HepG2 (cell line): Measurements from ENCODE around the gene ZDHHC13. TPM values are rescaled to one million over a fixed set of nuclear protein-coding genes. Genes with fewer than 3 reads are reported as not detected.

Experiments
- EED ChIP-seq: sonication (generic); formaldehyde crosslinking; IDR thresholded peaks from 2 replicates; pipeline ENCODE4 v1.5.0; 2020; ENCODE audit warnings: mild to moderate bottlenecking, missing genetic modification reagents
- GABPA ChIP-seq, 2 experiments: IDR thresholded peaks; 2 replicates each; pipeline ENCODE4 v1.6.1; 2011 to 2016; ENCODE audit warnings: low read depth in 2 of 2, low read length in 1 of 2, missing biosample characterization in 1 of 2, missing genetic modification characterization in 1 of 2
- GATA4 ChIP-seq: sonication (generic); IDR thresholded peaks from 2 replicates; pipeline ENCODE4 v1.6.1; 2016; ENCODE audit warnings: antibody characterized with exemption, low read depth, borderline replicate concordance
- HOXA3 ChIP-seq: sonication (generic); formaldehyde crosslinking; IDR thresholded peaks from 2 replicates; pipeline ENCODE4 v1.5.0; 2020; ENCODE audit warnings: missing genetic modification reagents
- MZF1 ChIP-seq: sonication (generic); formaldehyde crosslinking; IDR thresholded peaks from 2 replicates; pipeline ENCODE4 v1.8.1; 2023; ENCODE audit warnings: mild to moderate bottlenecking, missing genetic modification reagents, borderline replicate concordance
- NFIB ChIP-seq: sonication (generic); formaldehyde crosslinking; IDR thresholded peaks from 2 replicates; pipeline ENCODE4 v1.9.0; 2021; ENCODE audit warnings: missing genetic modification reagents, mild to moderate bottlenecking, borderline replicate concordance
- RFX5 ChIP-seq: IDR thresholded peaks from 2 replicates; pipeline ENCODE4 v1.6.1; 2011; ENCODE audit warnings: low read depth, low read length, improper control_type of control experiment
- SIX1 ChIP-seq: sonication (generic); formaldehyde crosslinking; IDR thresholded peaks from 2 replicates; pipeline ENCODE4 v1.4.0; 2020; ENCODE audit warnings: missing genetic modification reagents, borderline replicate concordance
- SMC3 ChIP-seq: IDR thresholded peaks from 2 replicates; pipeline ENCODE4 v1.6.1; 2011; ENCODE audit warnings: low read length, improper control_type of control experiment
- SMYD3 ChIP-seq: sonication (generic); formaldehyde crosslinking; IDR thresholded peaks from 2 replicates; pipeline ENCODE4 v1.8.1; 2023; ENCODE audit warnings: mild to moderate bottlenecking, missing genetic modification reagents
- SYNCRIP ChIP-seq: fragments of 200-400 bp; formaldehyde crosslinking; IDR thresholded peaks from 2 replicates; pipeline ENCODE4 v1.6.1; 2018; ENCODE audit warnings: mild to moderate bottlenecking, low read depth, low read length; ENCODE audit not compliant: insufficient read depth
- ZC3H13 ChIP-seq: sonication (generic); formaldehyde crosslinking; IDR thresholded peaks from 2 replicates; pipeline ENCODE4 v1.8.1; 2023; ENCODE audit warnings: mild to moderate bottlenecking, missing genetic modification reagents, moderate library complexity
- ZFAT ChIP-seq: sonication (generic); formaldehyde crosslinking; conservative IDR thresholded peaks from 2 replicates; pipeline ENCODE4 v1.8.1; 2023; ENCODE audit warnings: missing genetic modification reagents, inconsistent platforms
- ZIK1 ChIP-seq: sonication (generic); formaldehyde crosslinking; IDR thresholded peaks from 2 replicates; pipeline ENCODE4 v1.5.0; 2020; ENCODE audit warnings: mild to moderate bottlenecking, low read depth, missing genetic modification reagents, borderline replicate concordance
- ZNF224 ChIP-seq: sonication (generic); formaldehyde crosslinking; IDR thresholded peaks from 2 replicates; pipeline ENCODE4 v1.5.0; 2020; ENCODE audit warnings: mild to moderate bottlenecking, missing genetic modification reagents
- ZNF33A ChIP-seq: sonication (generic); formaldehyde crosslinking; IDR thresholded peaks from 2 replicates; pipeline ENCODE4 v1.5.1; 2020; ENCODE audit warnings: missing genetic modification reagents, mild to moderate bottlenecking, moderate library complexity, borderline replicate concordance
- ZNF562 ChIP-seq: sonication (generic); formaldehyde crosslinking; IDR thresholded peaks from 2 replicates; pipeline ENCODE4 v1.8.0; 2022; ENCODE audit warnings: missing genetic modification reagents, borderline replicate concordance
- ZNF83 ChIP-seq: sonication (generic); formaldehyde crosslinking; IDR thresholded peaks from 2 replicates; pipeline ENCODE4 v1.4.0; 2020; ENCODE audit warnings: missing genetic modification reagents, mild to moderate bottlenecking, borderline replicate concordance
- ZNF841 ChIP-seq: sonication (generic); formaldehyde crosslinking; IDR thresholded peaks from 2 replicates; pipeline ENCODE4 v1.8.1; 2023; ENCODE audit warnings: missing genetic modification reagents, borderline replicate concordance
- polyA plus RNA-seq, 8 experiments: library from polyadenylated mRNA; depleted of rRNA in 3 of 8; stranded (reverse) in 7 of 8; unstranded in 1 of 8; fragments of >200 nt; fragmentation: Illumina TruSeq in 4 of 8; extraction: Trizol in 4 of 8; gene quantifications; 2 replicates each; pipeline versions ENCODE4 v1.2.1 to v1.2.3, GENCODE V29; 2011 to 2016; ENCODE audit warnings: low read depth in 4 of 8, missing spikeins in 1 of 8, mixed read lengths in 1 of 8; ENCODE audit not compliant: insufficient read depth in 1 of 8
- total RNA-seq, 5 experiments: library from RNA; depleted of rRNA; stranded (reverse); fragments of >200 nt; fragmentation: Illumina TruSeq; extraction: Trizol; gene quantifications; 2 replicates each; pipeline ENCODE4 v1.2.3, GENCODE V29; 2016; ENCODE audit warnings: low read depth in 1 of 5
- TF ChIP-seq, protein P1 (sequence below): sonication (generic); formaldehyde crosslinking; IDR thresholded peaks from 2 replicates; pipeline ENCODE4 v1.5.1; 2020; ENCODE audit warnings: missing genetic modification reagents, mild to moderate bottlenecking, borderline replicate concordance
- TF ChIP-seq, protein P2 (sequence below): sonication (generic); formaldehyde crosslinking; IDR thresholded peaks from 2 replicates; pipeline ENCODE4 v1.5.0; 2020; ENCODE audit warnings: missing genetic modification reagents, mild to moderate bottlenecking, borderline replicate concordance
- TF ChIP-seq, protein P3 (sequence below): IDR thresholded peaks from 2 replicates; pipeline ENCODE4 v1.6.1; 2016; ENCODE audit warnings: control low read depth
- TF ChIP-seq, protein P4 (sequence below): sonication (generic); formaldehyde crosslinking; IDR thresholded peaks from 2 replicates; pipeline ENCODE4 v1.4.0; 2020; ENCODE audit warnings: missing genetic modification reagents
- TF ChIP-seq, protein P5 (sequence below): sonication (generic); formaldehyde crosslinking; IDR thresholded peaks from 2 replicates; pipeline ENCODE4 v1.8.0; 2022; ENCODE audit warnings: mild to moderate bottlenecking, missing genetic modification reagents, borderline replicate concordance

ZDHHC13 gene
- total and polyA plus RNA-seq, 2 of the 13 experiments (the other 11 are each of a cell fraction or from before 2014, with no cell fraction given), result 10.9 to 11.8 TPM

DNA sequence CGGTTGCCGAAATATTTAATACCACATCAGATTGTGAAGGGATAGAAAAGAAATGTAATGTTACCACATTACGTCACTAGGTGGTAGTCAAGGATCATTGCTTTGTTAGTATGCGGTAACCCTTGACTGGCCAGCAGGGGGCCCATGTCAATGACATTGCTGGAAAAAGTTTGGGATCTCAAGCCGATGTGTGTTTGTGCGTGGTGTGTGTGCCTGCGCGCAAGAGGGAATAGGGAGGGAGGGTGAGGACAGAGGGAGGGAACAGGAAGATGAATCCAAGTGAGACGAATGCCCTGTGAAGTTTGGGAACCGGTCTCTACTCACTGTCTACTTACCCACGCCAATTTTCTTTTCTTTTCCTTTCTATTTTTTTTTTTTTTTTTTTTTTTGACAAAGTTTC is 45.7 kb upstream of the ZDHHC13 start (continued):
- TF ChIP-seq ZNF224, result no peak
- TF ChIP-seq GATA4, result no peak
- no peak for TF ChIP-seq ZFAT (CRISPR knock-in tag)
- TF ChIP-seq ZNF33A (CRISPR knock-in tag), result no peak
- no peak for TF ChIP-seq MZF1 (CRISPR knock-in tag)
- TF ChIP-seq SMYD3 (CRISPR knock-in tag), result no peak
- no peak for TF ChIP-seq ZNF841 (CRISPR knock-in tag)
- TF ChIP-seq ZC3H13, result no peak
- TF ChIP-seq ZNF83, result no peak
- no peak for TF ChIP-seq SYNCRIP
- TF ChIP-seq HOXA3 (CRISPR knock-in tag), result 0 out of 2 replicates have a peak, but pooled peaks have one; percentile 32
- TF ChIP-seq, protein P1, sequence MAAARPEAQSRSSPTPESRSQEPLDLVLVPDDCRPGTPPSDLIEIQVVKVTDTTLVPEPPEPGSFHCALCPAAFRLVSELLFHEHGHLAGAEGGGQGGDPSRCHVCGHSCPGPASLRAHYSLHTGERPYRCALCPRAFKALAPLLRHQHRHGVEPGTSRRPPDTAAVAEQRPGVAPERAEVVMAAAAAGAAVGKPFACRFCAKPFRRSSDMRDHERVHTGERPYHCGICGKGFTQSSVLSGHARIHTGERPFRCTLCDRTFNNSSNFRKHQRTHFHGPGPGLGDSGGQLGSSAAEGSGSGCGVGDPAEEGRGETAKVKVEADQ, result no peak
- TF ChIP-seq, protein P2, sequence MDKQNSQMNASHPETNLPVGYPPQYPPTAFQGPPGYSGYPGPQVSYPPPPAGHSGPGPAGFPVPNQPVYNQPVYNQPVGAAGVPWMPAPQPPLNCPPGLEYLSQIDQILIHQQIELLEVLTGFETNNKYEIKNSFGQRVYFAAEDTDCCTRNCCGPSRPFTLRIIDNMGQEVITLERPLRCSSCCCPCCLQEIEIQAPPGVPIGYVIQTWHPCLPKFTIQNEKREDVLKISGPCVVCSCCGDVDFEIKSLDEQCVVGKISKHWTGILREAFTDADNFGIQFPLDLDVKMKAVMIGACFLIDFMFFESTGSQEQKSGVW (CRISPR knock-in tag), result no peak
- TF ChIP-seq NFIB, result no peak
- TF ChIP-seq RFX5, result no peak; the same call in 1 of the 2 replicates
- peak; percentile 88 for TF ChIP-seq SMC3
- no peak for TF ChIP-seq SIX1 (CRISPR knock-in tag)
- TF ChIP-seq, protein P3, sequence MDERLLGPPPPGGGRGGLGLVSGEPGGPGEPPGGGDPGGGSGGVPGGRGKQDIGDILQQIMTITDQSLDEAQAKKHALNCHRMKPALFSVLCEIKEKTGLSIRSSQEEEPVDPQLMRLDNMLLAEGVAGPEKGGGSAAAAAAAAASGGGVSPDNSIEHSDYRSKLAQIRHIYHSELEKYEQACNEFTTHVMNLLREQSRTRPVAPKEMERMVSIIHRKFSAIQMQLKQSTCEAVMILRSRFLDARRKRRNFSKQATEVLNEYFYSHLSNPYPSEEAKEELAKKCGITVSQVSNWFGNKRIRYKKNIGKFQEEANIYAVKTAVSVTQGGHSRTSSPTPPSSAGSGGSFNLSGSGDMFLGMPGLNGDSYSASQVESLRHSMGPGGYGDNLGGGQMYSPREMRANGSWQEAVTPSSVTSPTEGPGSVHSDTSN, result no peak
- TF ChIP-seq ZIK1 (CRISPR knock-in tag), result no peak
- TF ChIP-seq, protein P4, sequence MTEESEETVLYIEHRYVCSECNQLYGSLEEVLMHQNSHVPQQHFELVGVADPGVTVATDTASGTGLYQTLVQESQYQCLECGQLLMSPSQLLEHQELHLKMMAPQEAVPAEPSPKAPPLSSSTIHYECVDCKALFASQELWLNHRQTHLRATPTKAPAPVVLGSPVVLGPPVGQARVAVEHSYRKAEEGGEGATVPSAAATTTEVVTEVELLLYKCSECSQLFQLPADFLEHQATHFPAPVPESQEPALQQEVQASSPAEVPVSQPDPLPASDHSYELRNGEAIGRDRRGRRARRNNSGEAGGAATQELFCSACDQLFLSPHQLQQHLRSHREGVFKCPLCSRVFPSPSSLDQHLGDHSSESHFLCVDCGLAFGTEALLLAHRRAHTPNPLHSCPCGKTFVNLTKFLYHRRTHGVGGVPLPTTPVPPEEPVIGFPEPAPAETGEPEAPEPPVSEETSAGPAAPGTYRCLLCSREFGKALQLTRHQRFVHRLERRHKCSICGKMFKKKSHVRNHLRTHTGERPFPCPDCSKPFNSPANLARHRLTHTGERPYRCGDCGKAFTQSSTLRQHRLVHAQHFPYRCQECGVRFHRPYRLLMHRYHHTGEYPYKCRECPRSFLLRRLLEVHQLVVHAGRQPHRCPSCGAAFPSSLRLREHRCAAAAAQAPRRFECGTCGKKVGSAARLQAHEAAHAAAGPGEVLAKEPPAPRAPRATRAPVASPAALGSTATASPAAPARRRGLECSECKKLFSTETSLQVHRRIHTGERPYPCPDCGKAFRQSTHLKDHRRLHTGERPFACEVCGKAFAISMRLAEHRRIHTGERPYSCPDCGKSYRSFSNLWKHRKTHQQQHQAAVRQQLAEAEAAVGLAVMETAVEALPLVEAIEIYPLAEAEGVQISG (CRISPR knock-in tag), result 0 out of 2 replicates have a peak, but pooled peaks have one; percentile 29
- no peak for TF ChIP-seq EED
- TF ChIP-seq, protein P5, sequence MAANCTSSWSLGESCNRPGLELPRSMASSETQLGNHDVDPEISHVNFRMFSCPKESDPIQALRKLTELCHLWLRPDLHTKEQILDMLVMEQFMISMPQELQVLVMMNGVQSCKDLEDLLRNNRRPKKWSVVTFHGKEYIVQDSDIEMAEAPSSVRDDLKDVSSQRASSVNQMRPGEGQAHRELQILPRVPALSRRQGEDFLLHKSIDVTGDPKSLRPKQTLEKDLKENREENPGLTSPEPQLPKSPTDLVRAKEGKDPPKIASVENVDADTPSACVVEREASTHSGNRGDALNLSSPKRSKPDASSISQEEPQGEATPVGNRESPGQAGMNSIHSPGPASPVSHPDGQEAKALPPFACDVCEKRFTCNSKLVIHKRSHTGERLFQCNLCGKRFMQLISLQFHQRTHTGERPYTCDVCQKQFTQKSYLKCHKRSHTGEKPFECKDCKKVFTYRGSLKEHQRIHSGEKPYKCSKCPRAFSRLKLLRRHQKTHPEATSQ, result peak; percentile 48; the same call in 1 of the 2 replicates
- TF ChIP-seq GABPA (IDR thresholded peaks at IDR 0.05; ENCODE audit: low read depth, low read length), result no peak
- no peak for TF ChIP-seq GABPA (CRISPR knock-in tag; IDR thresholded peaks at IDR 0.05; ENCODE audit: low read depth)
- no peak for TF ChIP-seq ZNF562 (CRISPR knock-in tag)
